Measurements from ENCODE around the gene NECTIN1.

GRCh38 chr11:119666061-119666460 is 62.9 kb downstream of the NECTIN1 start:
- TF ChIP-seq, protein P1, sequence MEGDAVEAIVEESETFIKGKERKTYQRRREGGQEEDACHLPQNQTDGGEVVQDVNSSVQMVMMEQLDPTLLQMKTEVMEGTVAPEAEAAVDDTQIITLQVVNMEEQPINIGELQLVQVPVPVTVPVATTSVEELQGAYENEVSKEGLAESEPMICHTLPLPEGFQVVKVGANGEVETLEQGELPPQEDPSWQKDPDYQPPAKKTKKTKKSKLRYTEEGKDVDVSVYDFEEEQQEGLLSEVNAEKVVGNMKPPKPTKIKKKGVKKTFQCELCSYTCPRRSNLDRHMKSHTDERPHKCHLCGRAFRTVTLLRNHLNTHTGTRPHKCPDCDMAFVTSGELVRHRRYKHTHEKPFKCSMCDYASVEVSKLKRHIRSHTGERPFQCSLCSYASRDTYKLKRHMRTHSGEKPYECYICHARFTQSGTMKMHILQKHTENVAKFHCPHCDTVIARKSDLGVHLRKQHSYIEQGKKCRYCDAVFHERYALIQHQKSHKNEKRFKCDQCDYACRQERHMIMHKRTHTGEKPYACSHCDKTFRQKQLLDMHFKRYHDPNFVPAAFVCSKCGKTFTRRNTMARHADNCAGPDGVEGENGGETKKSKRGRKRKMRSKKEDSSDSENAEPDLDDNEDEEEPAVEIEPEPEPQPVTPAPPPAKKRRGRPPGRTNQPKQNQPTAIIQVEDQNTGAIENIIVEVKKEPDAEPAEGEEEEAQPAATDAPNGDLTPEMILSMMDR (IDR thresholded peaks at IDR 0.05; ENCODE audit: extremely low read depth in 1 of 2, insufficient read depth in 1 of 2, low read depth in 1 of 2, low read length in 2 of 2), result no peak
- TF ChIP-seq POLR2AphosphoS5 (IDR thresholded peaks at IDR 0.05; ENCODE audit: insufficient read depth, low read depth, low read length) (no peak), POLR2A (IDR thresholded peaks at IDR 0.05; ENCODE audit: low read depth, low read length) (no peak), MAX (IDR thresholded peaks at IDR 0.05; ENCODE audit: insufficient read depth, insufficient read length) (no peak), MYC (IDR thresholded peaks at IDR 0.05; ENCODE audit: low read depth, low read length) (no peak), JUN (IDR thresholded peaks at IDR 0.05; ENCODE audit: borderline replicate concordance, insufficient read depth, insufficient read length, low read depth) (no peak), EZH2 (IDR thresholded peaks at IDR 0.05; ENCODE audit: borderline replicate concordance, low read depth, low read length, severe bottlenecking) (no peak), GATA2 (IDR thresholded peaks at IDR 0.05; ENCODE audit: insufficient read depth, insufficient read length, low read depth, low read length) (no peak), FOS (IDR thresholded peaks at IDR 0.05; ENCODE audit: borderline replicate concordance, insufficient read depth, low read length) (no peak)

Data from endothelial cell of umbilical vein (primary cell).